Smooth muscle cell (in vitro differentiated cells): ENCODE measurements around the gene NR3C1. TPM values are rescaled to one million over a fixed set of nuclear protein-coding genes. Genes with fewer than 3 reads are reported as not detected.

Source experiments
- DNase-seq: peaks from one replicate; lab custom pipeline; 2025; ENCODE audit not compliant: unreplicated experiment; lab: John Stamatoyannopoulos, UW
- H2AFZ ChIP-seq: fragments of 200-600 bp; sonication (generic); 2 replicates; pipeline ENCODE4 v1.6.0; 2016; ENCODE audit warnings: antibody characterized with exemption, low read depth, mild to moderate bottlenecking
- H3F3A ChIP-seq: fragments of 200-600 bp; sonication (generic); 2 replicates; pipeline ENCODE4 v1.6.0; 2017; ENCODE audit warnings: antibody characterized with exemption, low read depth
- H3K27ac ChIP-seq: fragments of 200-600 bp; sonication (generic); 2 replicates; pipeline ENCODE4 v1.5.1; 2016; ENCODE audit warnings: low read depth, mild to moderate bottlenecking
- H3K27me3 ChIP-seq: fragments of 200-600 bp; sonication (generic); 2 replicates; pipeline ENCODE4 v1.6.1; 2016; ENCODE audit warnings: low read depth, mild to moderate bottlenecking
- H3K36me3 ChIP-seq: fragments of 200-600 bp; sonication (generic); 2 replicates; pipeline ENCODE4 v1.5.1; 2016; ENCODE audit warnings: low read depth
- H3K4me1 ChIP-seq: fragments of 200-600 bp; sonication (generic); 2 replicates; pipeline ENCODE4 v1.5.1; 2016; ENCODE audit warnings: low read depth
- H3K4me2 ChIP-seq: fragments of 200-600 bp; sonication (generic); 2 replicates; pipeline ENCODE4 v1.6.0; 2016; ENCODE audit warnings: mild to moderate bottlenecking
- H3K4me3 ChIP-seq: fragments of 200-600 bp; sonication (generic); 2 replicates; pipeline ENCODE4 v1.5.1; 2016; ENCODE audit warnings: mild to moderate bottlenecking
- H3K79me2 ChIP-seq: fragments of 200-600 bp; sonication (generic); 2 replicates; pipeline ENCODE4 v1.6.0; 2016; ENCODE audit warnings: low read depth, mild to moderate bottlenecking
- H3K9ac ChIP-seq: fragments of 200-600 bp; sonication (generic); 2 replicates; pipeline ENCODE4 v1.6.0; 2016; ENCODE audit warnings: low read depth
- H3K9me3 ChIP-seq: fragments of 200-600 bp; sonication (generic); replicated peaks from 2 replicates; pipeline ENCODE4 v1.5.1; 2016; ENCODE audit warnings: low read depth
- H4K20me1 ChIP-seq: fragments of 200-600 bp; sonication (generic); 2 replicates; pipeline ENCODE4 v1.6.0; 2016; ENCODE audit warnings: low read depth
- CTCF ChIP-seq: fragments of 200-600 bp; sonication (generic); IDR thresholded peaks from 2 replicates; pipeline ENCODE4 v1.5.1; 2017; ENCODE audit warnings: borderline replicate concordance, mild to moderate bottlenecking, antibody characterized with exemption; ENCODE audit not compliant: insufficient read depth, poor library complexity, severe bottlenecking
- WGBS: methylation state at CpG from one replicate; pipeline ENCODE4 v1.1.7; 2016; ENCODE audit warnings: low lambda C conversion rate; 5-methylcytosine and 5-hydroxymethylcytosine counted together
- polyA plus RNA-seq: library from polyadenylated mRNA; unstranded; fragments of >200 nt; fragmentation: Nextera tagmentation; extraction: Ambion mirVana; gene quantifications from 2 replicates; pipeline ENCODE4 v1.2.1, GENCODE V29; 2016
- total RNA-seq: library from RNA; depleted of rRNA; stranded (reverse); fragments of >200 nt; gene quantifications from 2 replicates; pipeline ENCODE4 v1.2.3, GENCODE V29; 2014

Gene NR3C1
- total and polyA plus RNA-seq, 2 experiments from 2014 or later, result 76.5 to 101 TPM

GRCh38 chr5:143297756-143298155 lies 105.7 kb downstream of the NR3C1 start:
- H3K4me2 ChIP-seq, result no peak overlapping the region
- peaks cover 26% of the 10 kb centered on the region for H3K79me2 ChIP-seq
- 95% methylated on average over 3 of the region's 3 CpGs for WGBS
- no peak for DNase-seq
- peaks cover 9% of the 10 kb centered on the region for H4K20me1 ChIP-seq
- peaks cover 51% of the 10 kb centered on the region for H3K36me3 ChIP-seq
- no peak overlapping the region for H2AFZ ChIP-seq
- H3K9ac ChIP-seq, result no peak overlapping the region
- no peaks in the 10 kb centered on the region for H3K4me1 ChIP-seq
- no peak for TF ChIP-seq CTCF
- no peaks in the 10 kb centered on the region for H3K9me3 ChIP-seq
- H3F3A ChIP-seq, result no peaks in the 10 kb centered on the region
- H3K27ac ChIP-seq, result no peak overlapping the region
- H3K4me3 ChIP-seq, result no peak overlapping the region
- no peaks in the 10 kb centered on the region for H3K27me3 ChIP-seq

- no peak overlapping the region for H3K27ac ChIP-seq
- 95% methylated on average over 2 of the region's 2 CpGs for WGBS
- no peaks in the 10 kb centered on the region for H3K27me3 ChIP-seq
- no peak for DNase-seq
- H4K20me1 ChIP-seq, result no peaks in the 10 kb centered on the region
- no peaks in the 10 kb centered on the region for H3F3A ChIP-seq
- H3K4me2 ChIP-seq, result no peak overlapping the region
- H3K4me1 ChIP-seq, result no peaks in the 10 kb centered on the region
- H3K36me3 ChIP-seq, result peaks cover 29% of the 10 kb centered on the region
- no peak overlapping the region for H3K4me3 ChIP-seq
- peaks cover 18% of the 10 kb centered on the region for H3K79me2 ChIP-seq
- H2AFZ ChIP-seq, result no peak overlapping the region
- no peak overlapping the region for H3K9ac ChIP-seq
- H3K9me3 ChIP-seq, result no peaks in the 10 kb centered on the region
- TF ChIP-seq CTCF, result no peak
Measured at GRCh38 chr5:143290125-143290524, 113.4 kb downstream of the NR3C1 start.

GRCh38 chr5:143284521-143284920 lies 119.0 kb downstream of the NR3C1 start:
- H2AFZ ChIP-seq, result no peak overlapping the region
- H4K20me1 ChIP-seq, result no peaks in the 10 kb centered on the region
- H3F3A ChIP-seq, result no peaks in the 10 kb centered on the region
- 97% methylated on average over 3 of the region's 3 CpGs for WGBS
- no peaks in the 10 kb centered on the region for H3K9me3 ChIP-seq
- no peak overlapping the region for H3K4me3 ChIP-seq
- DNase-seq, result no peak
- peaks cover 13% of the 10 kb centered on the region for H3K36me3 ChIP-seq
- H3K27ac ChIP-seq, result no peak overlapping the region
- H3K27me3 ChIP-seq, result no peaks in the 10 kb centered on the region
- no peaks in the 10 kb centered on the region for H3K4me1 ChIP-seq
- H3K79me2 ChIP-seq, result peaks cover 13% of the 10 kb centered on the region
- H3K4me2 ChIP-seq, result no peak overlapping the region
- TF ChIP-seq CTCF, result no peak
- no peak overlapping the region for H3K9ac ChIP-seq

- H3K27me3 ChIP-seq, result no peaks in the 10 kb centered on the region
- no peak overlapping the region for H3K27ac ChIP-seq
- no peaks in the 10 kb centered on the region for H3K9me3 ChIP-seq
- H4K20me1 ChIP-seq, result no peaks in the 10 kb centered on the region
- peaks cover 13% of the 10 kb centered on the region for H3K36me3 ChIP-seq
- no peak overlapping the region for H2AFZ ChIP-seq
- H3K4me3 ChIP-seq, result no peak overlapping the region
- WGBS, result 100% methylated on average over 4 of the region's 4 CpGs
- no peak for DNase-seq
- peaks cover 13% of the 10 kb centered on the region for H3K79me2 ChIP-seq
- H3K4me1 ChIP-seq, result no peaks in the 10 kb centered on the region
- no peak for TF ChIP-seq CTCF
- no peaks in the 10 kb centered on the region for H3F3A ChIP-seq
- H3K4me2 ChIP-seq, result no peak overlapping the region
- no peak overlapping the region for H3K9ac ChIP-seq
Measured at GRCh38 chr5:143284002-143284401, 119.5 kb downstream of the NR3C1 start.
